Right renal cortex interstitium (tissue), 3 donors: ENCODE data around the gene SLC14A1. TPM values are rescaled to one million over a fixed set of nuclear protein-coding genes. Genes with fewer than 3 reads are reported as not detected.

ENCODE experiments used
- DNase-seq, 3 donors: peaks; one replicate each; pipeline ENCODE4 v3.0.0-alpha.2; 2013; ENCODE audit warnings: low read depth in 3 of 3, low spot score in 2 of 3
- polyA plus RNA-seq, 3 donors: library from polyadenylated mRNA; unstranded; fragments of 120-200 nt; gene quantifications; one replicate each; pipeline ENCODE4 v1.2.1, GENCODE V29; 2013; ENCODE audit not compliant: insufficient read length in 3 of 3

The SLC14A1 gene
- polyA plus RNA-seq, 3 donors, result 3.5 to 4.8 (median 4.5) TPM

DNA sequence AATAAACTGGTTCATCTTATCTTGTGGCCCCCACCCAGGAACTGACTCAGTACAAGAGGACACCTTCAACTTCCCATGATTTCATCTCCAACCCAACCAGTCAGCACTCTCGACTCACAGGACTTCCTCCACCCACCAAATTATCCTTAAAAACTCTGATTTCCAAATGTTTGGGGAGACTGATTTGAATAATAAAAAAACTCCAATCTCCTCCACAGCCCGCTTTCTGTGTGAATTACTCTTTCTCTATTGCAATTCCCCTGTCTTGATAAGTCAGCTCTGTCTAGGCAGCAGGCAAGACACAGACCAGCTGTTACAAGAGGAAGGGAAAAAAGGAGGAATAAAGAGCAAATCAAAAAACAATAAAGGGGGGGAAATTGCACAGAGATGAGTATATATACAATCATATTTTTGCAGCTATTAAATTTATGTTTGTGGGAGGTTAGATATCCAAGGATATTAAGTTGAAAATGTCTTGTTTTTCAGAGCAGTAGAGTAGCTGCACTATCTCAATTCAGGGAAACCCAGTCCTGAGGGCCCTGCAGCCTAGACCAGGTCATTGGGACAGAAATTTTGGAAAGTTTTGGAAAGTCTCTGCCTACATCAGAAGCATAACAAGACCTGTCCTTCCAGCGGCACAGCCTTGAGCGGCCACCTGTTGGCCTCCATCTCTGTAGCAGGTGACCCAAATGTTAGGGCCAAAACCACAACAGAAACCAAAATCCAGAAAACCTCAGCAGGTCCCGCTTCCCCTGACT lies 68.7 kb downstream of the SLC14A1 start:
- no peak for DNase-seq

DNA sequence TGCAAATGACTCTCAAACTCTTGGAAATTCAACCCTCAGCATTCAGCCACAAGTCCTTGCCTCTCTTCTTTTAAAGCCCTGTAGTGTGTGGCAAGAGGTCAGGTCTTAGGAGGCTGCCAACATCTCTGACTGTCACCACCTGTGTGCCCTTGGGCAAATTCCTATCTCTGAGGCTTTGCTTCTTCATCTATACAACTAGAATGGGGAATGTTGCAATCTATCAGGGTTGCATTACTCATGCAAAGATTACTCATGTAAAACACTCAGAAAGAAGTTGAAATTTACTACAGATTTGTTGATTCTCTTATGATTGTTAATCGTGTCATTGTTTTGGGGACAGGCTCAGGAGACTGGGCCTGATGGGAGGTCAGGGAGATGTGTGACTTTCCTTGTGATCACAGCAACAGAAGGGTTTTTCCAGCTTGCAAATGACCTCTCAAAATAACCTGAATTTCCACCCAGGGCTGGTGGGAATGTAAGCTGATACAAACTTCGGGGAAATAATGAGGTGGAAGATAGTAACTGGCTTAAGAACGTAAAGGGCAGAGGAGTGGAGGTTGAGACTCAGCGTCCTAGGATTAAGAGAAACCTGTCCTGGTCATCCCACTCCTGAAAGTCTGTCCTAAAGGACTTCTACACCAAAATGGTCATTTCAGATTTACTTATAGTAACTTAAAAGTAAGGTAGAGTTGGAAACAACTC lies 69.4 kb downstream of the SLC14A1 start:
- no peak for DNase-seq

- no peak for DNase-seq
Observed at GRCh38 chr18:45801416-45802004, 77.5 kb downstream of the SLC14A1 start.

Other genes with a start within 250 kb of the SLC14A1 start
- 10 to 100 TPM; 14.1 to 17.4 (median 16.4) TPM for gene SLC14A2, start 108.7 kb upstream of the SLC14A1 start, polyA plus RNA-seq
- gene SIGLEC15, start 101.5 kb downstream of the SLC14A1 start, polyA plus RNA-seq, result under 1 TPM; 0.21 to 0.47 (median 0.40) TPM
- gene EPG5, start 243.1 kb downstream of the SLC14A1 start, polyA plus RNA-seq, result 10 to 100 TPM; 16.0 to 19.5 (median 18.1) TPM